ENCODE results near the gene SFT2D3. TPM values are rescaled to one million over a fixed set of nuclear protein-coding genes. Genes with fewer than 3 reads are reported as not detected.

The SFT2D3 gene
- total RNA-seq, 1 experiment from 2014 or later = 3.1 TPM

- Histone ChIP-seq H2AFZ (ENCODE audit: low read depth, low read length, poor library complexity, severe bottlenecking) (no peak overlapping the region), H3K36me3 (ENCODE audit: control insufficient read depth in 1 of 2, insufficient read depth in 2 of 2, low read length in 2 of 2) (peaks cover 15 to 27% of the 10 kb centered on the region in 2 experiments), H3K27me3 (ENCODE audit: insufficient read depth, low read length) (no peaks in the 10 kb centered on the region), H3K9me3 (ENCODE audit: control insufficient read depth in 1 of 2, insufficient read depth in 1 of 2, low read depth in 1 of 2, low read length in 2 of 2) (no peaks in the 10 kb centered on the region), H3K4me3 (replicated peaks in 1 of 2; ENCODE audit: low read depth in 1 of 2, low read length in 2 of 2) (no peak overlapping the region), H3K79me2 (ENCODE audit: insufficient read depth, low read length) (peaks cover 13% of the 10 kb centered on the region), H3K9ac (ENCODE audit: low read length) (no peak overlapping the region), H3K4me1 (ENCODE audit: control insufficient read depth in 1 of 2, insufficient read depth in 2 of 2, low read length in 2 of 2) (peaks cover 8 to 13% of the 10 kb centered on the region in 2 experiments), H3K9me2 (ENCODE audit: insufficient read depth) (no peaks in the 10 kb centered on the region), H4K20me1 (ENCODE audit: insufficient read depth) (no peaks in the 10 kb centered on the region), H3K27ac (ENCODE audit: low read depth, low read length) (no peak overlapping the region), H3K4me2 (ENCODE audit: low read length) (no peak overlapping the region)
- intact Hi-C loops (cut with micrococcal nuclease) = no loop called here
- DNase-seq (ENCODE audit: low read depth, low spot score) = no peak
- TF ChIP-seq ELF1 (IDR thresholded peaks at IDR 0.05; ENCODE audit: borderline replicate concordance, low read depth) (no peak), SP1 (IDR thresholded peaks at IDR 0.05; ENCODE audit: low read depth) (no peak), ZNF274 (IDR thresholded peaks at IDR 0.05; ENCODE audit: low read depth, low read length) (no peak), CTCF (IDR thresholded peaks at IDR 0.05 in 2 of 3, conservative IDR thresholded peaks at IDR 0.05 in 1 of 3; ENCODE audit: borderline replicate concordance in 1 of 3, insufficient read depth in 1 of 3, low read depth in 2 of 3, low read length in 2 of 3) (no peak), ZFX (IDR thresholded peaks at IDR 0.05) (no peak), YY1 (IDR thresholded peaks at IDR 0.05; ENCODE audit: extremely low read depth, insufficient replicate concordance, low read depth, low read length) (no peak), REST (IDR thresholded peaks at IDR 0.05; ENCODE audit: low read depth) (no peak), FOSL1 (IDR thresholded peaks at IDR 0.05; ENCODE audit: low read depth) (no peak), SIN3A (IDR thresholded peaks at IDR 0.05; ENCODE audit: low read depth) (no peak), TCF7L2 (IDR thresholded peaks at IDR 0.05; ENCODE audit: borderline replicate concordance, extremely low read depth, insufficient read depth, insufficient read length) (no peak), MAX (IDR thresholded peaks at IDR 0.05) (no peak), CEBPB (IDR thresholded peaks at IDR 0.05; ENCODE audit: low read depth) (no peak), EZH2 (IDR thresholded peaks at IDR 0.05) (no peak)
- CTCF ChIA-PET = no interaction called here
- no peak for ATAC-seq
- RAD21 ChIA-PET (ENCODE audit: low non-redundant PET in 1 of 2, low total read pairs in 2 of 2, uncharacterized antibody in 2 of 2, unreplicated experiment in 2 of 2) = no interaction called here
- POLR2A ChIA-PET = no interaction called here
- BruUV-seq (replicated peaks) = no TSS peak
These were observed 5.1 kb downstream of the SFT2D3 start for GRCh38 chr2:127706215-127706990.

All from HCT116 (cell line).